ENCODE results near the gene TUBG1. TPM values are rescaled to one million over a fixed set of nuclear protein-coding genes. Genes with fewer than 3 reads are reported as not detected.
A peak's percentile ranks its signal among the peaks of the same experiment; 100 is the strongest.

TUBG1 gene
- total and polyA plus RNA-seq, 4 donors: 12.5 to 51.1 (median 27.1) TPM

DNA sequence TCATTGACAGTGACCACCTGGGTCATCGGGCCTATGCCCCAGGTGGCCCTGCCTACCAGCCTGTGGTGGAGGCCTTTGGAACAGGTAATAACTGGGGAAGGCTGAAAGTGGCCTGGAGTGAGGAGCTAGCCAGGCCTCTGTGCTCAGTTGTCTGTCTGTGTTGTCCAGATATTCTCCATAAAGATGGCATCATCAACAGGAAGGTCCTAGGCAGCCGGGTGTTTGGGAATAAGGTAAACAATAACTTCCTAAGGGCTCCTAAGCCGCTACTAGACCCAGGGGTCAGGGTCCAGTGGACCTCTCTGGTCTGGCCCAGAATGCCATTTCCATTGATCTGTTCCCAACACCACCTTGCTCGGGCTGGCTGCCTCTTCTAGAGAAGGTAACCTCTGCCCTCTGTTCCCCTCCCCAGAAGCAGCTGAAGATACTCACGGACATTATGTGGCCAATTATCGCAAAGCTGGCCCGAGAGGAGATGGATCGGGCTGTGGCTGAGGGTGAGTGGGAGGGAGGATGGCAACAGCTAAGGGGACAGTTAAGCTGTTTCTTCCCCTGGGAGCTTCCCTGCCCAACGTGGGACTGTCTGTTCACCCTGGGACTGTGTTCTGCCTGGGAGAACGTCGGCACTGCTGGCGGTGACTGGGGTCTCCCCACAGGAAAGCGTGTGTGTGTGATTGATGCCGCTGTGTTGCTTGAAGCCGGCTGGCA, 44.5 kb upstream of the TUBG1 start:
- H3K9ac ChIP-seq (ENCODE audit: low read depth in 1 of 2, low read length in 2 of 2): no peak overlapping the region
- H3K27ac ChIP-seq (ENCODE audit: low read depth in 1 of 2, low read length in 2 of 2): peak overlapping the region; percentile 48 to 49
- 63% methylated on average over 15 of the region's 15 CpGs for WGBS
- peaks cover 4 to 24% (median 17%) of the 10 kb centered on the region in 4 donors for H3K36me3 ChIP-seq (ENCODE audit: control insufficient read depth in 4 of 4, insufficient read depth in 3 of 4, low read depth in 1 of 4, low read length in 3 of 4)
- peak; percentile 91 for TF ChIP-seq SP1 (IDR thresholded peaks at IDR 0.05)
- peak in 1 of 2 donors; percentile 44 for TF ChIP-seq GABPA (IDR thresholded peaks at IDR 0.05 in 1 of 2, conservative IDR thresholded peaks at IDR 0.05 in 1 of 2)
- peak; percentile 38 to 73 for TF ChIP-seq RXRA (IDR thresholded peaks at IDR 0.05)
- TF ChIP-seq NR2F2 (IDR thresholded peaks at IDR 0.05): peak; percentile 50
- TF ChIP-seq, protein P1, sequence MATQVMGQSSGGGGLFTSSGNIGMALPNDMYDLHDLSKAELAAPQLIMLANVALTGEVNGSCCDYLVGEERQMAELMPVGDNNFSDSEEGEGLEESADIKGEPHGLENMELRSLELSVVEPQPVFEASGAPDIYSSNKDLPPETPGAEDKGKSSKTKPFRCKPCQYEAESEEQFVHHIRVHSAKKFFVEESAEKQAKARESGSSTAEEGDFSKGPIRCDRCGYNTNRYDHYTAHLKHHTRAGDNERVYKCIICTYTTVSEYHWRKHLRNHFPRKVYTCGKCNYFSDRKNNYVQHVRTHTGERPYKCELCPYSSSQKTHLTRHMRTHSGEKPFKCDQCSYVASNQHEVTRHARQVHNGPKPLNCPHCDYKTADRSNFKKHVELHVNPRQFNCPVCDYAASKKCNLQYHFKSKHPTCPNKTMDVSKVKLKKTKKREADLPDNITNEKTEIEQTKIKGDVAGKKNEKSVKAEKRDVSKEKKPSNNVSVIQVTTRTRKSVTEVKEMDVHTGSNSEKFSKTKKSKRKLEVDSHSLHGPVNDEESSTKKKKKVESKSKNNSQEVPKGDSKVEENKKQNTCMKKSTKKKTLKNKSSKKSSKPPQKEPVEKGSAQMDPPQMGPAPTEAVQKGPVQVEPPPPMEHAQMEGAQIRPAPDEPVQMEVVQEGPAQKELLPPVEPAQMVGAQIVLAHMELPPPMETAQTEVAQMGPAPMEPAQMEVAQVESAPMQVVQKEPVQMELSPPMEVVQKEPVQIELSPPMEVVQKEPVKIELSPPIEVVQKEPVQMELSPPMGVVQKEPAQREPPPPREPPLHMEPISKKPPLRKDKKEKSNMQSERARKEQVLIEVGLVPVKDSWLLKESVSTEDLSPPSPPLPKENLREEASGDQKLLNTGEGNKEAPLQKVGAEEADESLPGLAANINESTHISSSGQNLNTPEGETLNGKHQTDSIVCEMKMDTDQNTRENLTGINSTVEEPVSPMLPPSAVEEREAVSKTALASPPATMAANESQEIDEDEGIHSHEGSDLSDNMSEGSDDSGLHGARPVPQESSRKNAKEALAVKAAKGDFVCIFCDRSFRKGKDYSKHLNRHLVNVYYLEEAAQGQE (IDR thresholded peaks at IDR 0.05): no peak
- TF ChIP-seq, protein P2, sequence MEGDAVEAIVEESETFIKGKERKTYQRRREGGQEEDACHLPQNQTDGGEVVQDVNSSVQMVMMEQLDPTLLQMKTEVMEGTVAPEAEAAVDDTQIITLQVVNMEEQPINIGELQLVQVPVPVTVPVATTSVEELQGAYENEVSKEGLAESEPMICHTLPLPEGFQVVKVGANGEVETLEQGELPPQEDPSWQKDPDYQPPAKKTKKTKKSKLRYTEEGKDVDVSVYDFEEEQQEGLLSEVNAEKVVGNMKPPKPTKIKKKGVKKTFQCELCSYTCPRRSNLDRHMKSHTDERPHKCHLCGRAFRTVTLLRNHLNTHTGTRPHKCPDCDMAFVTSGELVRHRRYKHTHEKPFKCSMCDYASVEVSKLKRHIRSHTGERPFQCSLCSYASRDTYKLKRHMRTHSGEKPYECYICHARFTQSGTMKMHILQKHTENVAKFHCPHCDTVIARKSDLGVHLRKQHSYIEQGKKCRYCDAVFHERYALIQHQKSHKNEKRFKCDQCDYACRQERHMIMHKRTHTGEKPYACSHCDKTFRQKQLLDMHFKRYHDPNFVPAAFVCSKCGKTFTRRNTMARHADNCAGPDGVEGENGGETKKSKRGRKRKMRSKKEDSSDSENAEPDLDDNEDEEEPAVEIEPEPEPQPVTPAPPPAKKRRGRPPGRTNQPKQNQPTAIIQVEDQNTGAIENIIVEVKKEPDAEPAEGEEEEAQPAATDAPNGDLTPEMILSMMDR (IDR thresholded peaks at IDR 0.05; ENCODE audit: low read depth, low read length, missing input control): no peak
- TF ChIP-seq FOXA1 (IDR thresholded peaks at IDR 0.05): no peak
- no peak for TF ChIP-seq EGR1 (IDR thresholded peaks at IDR 0.05; ENCODE audit: low read depth in 2 of 2)
- TF ChIP-seq FOXA2 (IDR thresholded peaks at IDR 0.05): no peak
- TF ChIP-seq HNF4A (conservative IDR thresholded peaks at IDR 0.05): peak; percentile 81 to 98
- TF ChIP-seq, protein P3, sequence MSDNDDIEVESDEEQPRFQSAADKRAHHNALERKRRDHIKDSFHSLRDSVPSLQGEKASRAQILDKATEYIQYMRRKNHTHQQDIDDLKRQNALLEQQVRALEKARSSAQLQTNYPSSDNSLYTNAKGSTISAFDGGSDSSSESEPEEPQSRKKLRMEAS (IDR thresholded peaks at IDR 0.05): no peak
- TF ChIP-seq TAF1 (conservative IDR thresholded peaks at IDR 0.05): no peak
- no peak for TF ChIP-seq JUND (IDR thresholded peaks at IDR 0.05)
- TF ChIP-seq, protein P4, sequence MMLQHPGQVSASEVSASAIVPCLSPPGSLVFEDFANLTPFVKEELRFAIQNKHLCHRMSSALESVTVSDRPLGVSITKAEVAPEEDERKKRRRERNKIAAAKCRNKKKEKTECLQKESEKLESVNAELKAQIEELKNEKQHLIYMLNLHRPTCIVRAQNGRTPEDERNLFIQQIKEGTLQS (IDR thresholded peaks at IDR 0.05): peak; percentile 66
- TF ChIP-seq, protein P5, sequence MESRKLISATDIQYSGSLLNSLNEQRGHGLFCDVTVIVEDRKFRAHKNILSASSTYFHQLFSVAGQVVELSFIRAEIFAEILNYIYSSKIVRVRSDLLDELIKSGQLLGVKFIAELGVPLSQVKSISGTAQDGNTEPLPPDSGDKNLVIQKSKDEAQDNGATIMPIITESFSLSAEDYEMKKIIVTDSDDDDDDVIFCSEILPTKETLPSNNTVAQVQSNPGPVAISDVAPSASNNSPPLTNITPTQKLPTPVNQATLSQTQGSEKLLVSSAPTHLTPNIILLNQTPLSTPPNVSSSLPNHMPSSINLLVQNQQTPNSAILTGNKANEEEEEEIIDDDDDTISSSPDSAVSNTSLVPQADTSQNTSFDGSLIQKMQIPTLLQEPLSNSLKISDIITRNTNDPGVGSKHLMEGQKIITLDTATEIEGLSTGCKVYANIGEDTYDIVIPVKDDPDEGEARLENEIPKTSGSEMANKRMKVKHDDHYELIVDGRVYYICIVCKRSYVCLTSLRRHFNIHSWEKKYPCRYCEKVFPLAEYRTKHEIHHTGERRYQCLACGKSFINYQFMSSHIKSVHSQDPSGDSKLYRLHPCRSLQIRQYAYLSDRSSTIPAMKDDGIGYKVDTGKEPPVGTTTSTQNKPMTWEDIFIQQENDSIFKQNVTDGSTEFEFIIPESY (IDR thresholded peaks at IDR 0.05): peak; percentile 31
- TF ChIP-seq RAD21 (IDR thresholded peaks at IDR 0.05): peak in 1 of 2 donors; percentile 31
- peak; percentile 88 for TF ChIP-seq HNF4G (IDR thresholded peaks at IDR 0.05)
- TF ChIP-seq YY1 (IDR thresholded peaks at IDR 0.05): no peak
- no peak for DNase-seq (ENCODE audit: low spot score)
- H3K4me1 ChIP-seq (ENCODE audit: control insufficient read depth in 4 of 4, insufficient read depth in 4 of 4, low read length in 3 of 4): peaks cover 15 to 74% (median 56%) of the 10 kb centered on the region in 4 donors
- H3K4me3 ChIP-seq (ENCODE audit: low read depth in 1 of 3, low read length in 3 of 3): no peak overlapping the region
- H3K27me3 ChIP-seq (ENCODE audit: control insufficient read depth in 4 of 4, insufficient read depth in 4 of 4, low read length in 3 of 4): no peaks in the 10 kb centered on the region
- H3K9me3 ChIP-seq (ENCODE audit: control insufficient read depth in 4 of 4, low read length in 3 of 4): no peaks in the 10 kb centered on the region

Data from liver (tissue), 9 donors.